Activated CD4-positive, alpha-beta memory T cell treated with anti-CD3 and anti-CD28 coated beads, Interleukin-2, amount 10 ng/mL, durations not matched to agents 7 days and 5 days (primary cell): ENCODE data around the gene LTBP1. TPM values are rescaled to one million over a fixed set of nuclear protein-coding genes. Genes with fewer than 3 reads are reported as not detected.

Source experiments
- CTCF ChIA-PET: fragments of 350-600 bp; sonication (Branson Sonifier 250); formaldehyde crosslinking; loops from one replicate; lab custom pipeline; 2021; ENCODE audit warnings: antibody characterized with exemption, inconsistent platforms; lab: Charles Lee
- POLR2A ChIA-PET: fragments of 350-600 bp; sonication (Branson Sonifier 250); formaldehyde crosslinking; loops from one replicate; lab custom pipeline; 2021; ENCODE audit warnings: antibody characterized with exemption; lab: Charles Lee
- DNase-seq: peaks from one replicate; pipeline ENCODE4 v3.0.0-alpha.2; 2020
- H3K27ac Mint-ChIP-seq: one replicate; pipeline ENCODE4 v1.8.0; 2021; ENCODE audit warnings: mild to moderate bottlenecking, mixed read lengths
- H3K27me3 Mint-ChIP-seq: one replicate; pipeline ENCODE4 v1.8.0; 2021; ENCODE audit warnings: mixed read lengths
- H3K36me3 Mint-ChIP-seq: one replicate; pipeline ENCODE4 v1.8.0; 2021; ENCODE audit warnings: low read depth, mixed read lengths
- H3K4me1 Mint-ChIP-seq: one replicate; pipeline ENCODE4 v1.8.0; 2021; ENCODE audit warnings: mixed read lengths
- H3K4me3 Mint-ChIP-seq: one replicate; pipeline ENCODE4 v1.8.0; 2021; ENCODE audit warnings: mild to moderate bottlenecking, mixed read lengths
- H3K9me3 Mint-ChIP-seq: one replicate; pipeline ENCODE4 v1.8.0; 2021; ENCODE audit warnings: mixed read lengths
- total RNA-seq, 2 experiments: library from RNA; stranded (reverse); gene quantifications; one replicate each; pipeline ENCODE4 v1.2.3, GENCODE V29; 2021

The LTBP1 gene
- total RNA-seq, 2 experiments from 2014 or later = 0.33 to 0.35 TPM

DNA sequence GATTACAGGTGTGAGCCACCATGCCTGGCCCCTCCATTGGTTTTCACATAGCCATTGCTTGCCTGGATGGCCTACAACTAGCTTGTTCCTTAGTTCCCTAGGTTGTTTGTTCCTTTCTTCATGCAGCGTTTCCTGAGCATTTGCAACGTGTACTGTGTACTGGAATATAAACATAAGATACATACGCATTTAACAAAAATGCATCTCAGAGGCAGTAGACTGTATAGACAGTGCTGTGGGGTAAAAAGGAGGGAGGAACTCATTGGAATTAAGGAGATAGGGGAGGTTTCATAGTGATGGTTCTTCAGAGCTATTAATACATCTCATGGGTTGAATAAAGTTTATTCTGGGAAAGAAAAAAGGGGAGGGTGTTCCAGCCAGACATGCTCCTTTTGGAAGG, 269.2 kb downstream of the LTBP1 start:
- no peaks in the 10 kb centered on the region for H3K9me3 Mint-ChIP-seq
- H3K4me3 Mint-ChIP-seq = no peak overlapping the region
- no peak overlapping the region for H3K27ac Mint-ChIP-seq
- H3K27me3 Mint-ChIP-seq = peaks cover 18% of the 10 kb centered on the region
- H3K36me3 Mint-ChIP-seq = no peaks in the 10 kb centered on the region
- ChIA-PET CTCF (no interaction called here), POLR2A (no interaction called here)
- peaks cover 7% of the 10 kb centered on the region for H3K4me1 Mint-ChIP-seq
- no peak for DNase-seq

DNA sequence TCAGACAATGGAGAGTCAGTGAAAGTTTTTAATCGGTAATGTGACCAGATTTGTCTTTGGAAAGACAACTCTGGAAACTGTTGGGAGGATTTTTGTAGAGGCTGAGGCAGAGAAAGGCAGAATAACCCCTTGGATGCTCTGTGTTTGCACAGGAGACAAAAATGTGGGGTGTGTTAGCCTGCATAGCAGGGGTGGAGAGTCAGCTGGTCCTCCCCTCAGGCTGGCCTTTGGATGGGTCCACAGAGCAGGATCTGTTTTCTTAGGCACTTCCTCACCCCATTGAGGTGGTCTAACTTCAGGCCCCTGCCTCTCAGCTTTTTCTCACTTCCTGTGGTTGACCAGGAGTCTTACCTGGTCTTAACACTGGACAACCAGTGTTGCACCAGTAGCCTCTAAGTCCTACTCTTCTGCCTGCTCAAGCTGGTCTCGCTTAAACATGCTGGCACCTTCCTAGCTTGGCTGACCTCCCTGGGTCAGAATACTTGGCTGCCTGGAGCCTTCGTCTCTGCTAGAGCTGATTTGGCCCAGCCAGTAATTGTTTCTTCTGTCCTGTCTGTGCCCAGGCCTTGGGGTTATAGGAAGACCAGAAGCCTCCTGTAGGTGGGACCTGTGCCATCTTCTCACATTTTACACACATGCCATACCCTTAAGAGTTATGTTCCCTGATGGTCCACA, 269.9 kb downstream of the LTBP1 start:
- no peaks in the 10 kb centered on the region for H3K36me3 Mint-ChIP-seq
- DNase-seq = no peak
- ChIA-PET CTCF (no interaction called here), POLR2A (no interaction called here)
- H3K27me3 Mint-ChIP-seq = peaks cover 20% of the 10 kb centered on the region
- no peak overlapping the region for H3K27ac Mint-ChIP-seq
- H3K9me3 Mint-ChIP-seq = no peaks in the 10 kb centered on the region
- peaks cover 7% of the 10 kb centered on the region for H3K4me1 Mint-ChIP-seq
- H3K4me3 Mint-ChIP-seq = no peak overlapping the region

DNA sequence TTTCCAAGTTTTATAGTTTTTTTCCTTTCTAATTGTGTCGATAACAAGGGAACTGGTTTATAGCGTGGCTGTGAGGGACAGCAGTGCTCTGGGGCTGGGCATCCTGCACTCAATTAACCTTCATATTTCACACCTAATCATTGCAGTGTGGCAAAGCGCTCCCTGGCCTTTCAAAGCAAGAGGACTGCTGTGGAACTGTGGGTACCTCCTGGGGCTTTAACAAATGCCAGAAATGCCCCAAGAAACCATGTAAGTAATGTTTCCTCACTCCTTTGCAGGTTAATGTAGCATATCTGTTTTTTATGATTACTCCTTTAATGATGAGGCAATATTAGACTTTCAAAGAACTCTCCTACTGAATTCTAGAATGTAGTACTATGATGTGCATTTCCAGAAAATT, 270.7 kb downstream of the LTBP1 start:
- no peak overlapping the region for H3K27ac Mint-ChIP-seq
- H3K4me1 Mint-ChIP-seq = peaks cover 7% of the 10 kb centered on the region
- no peak for DNase-seq
- ChIA-PET CTCF (no interaction called here), POLR2A (no interaction called here)
- H3K9me3 Mint-ChIP-seq = no peaks in the 10 kb centered on the region
- peaks cover 18% of the 10 kb centered on the region for H3K27me3 Mint-ChIP-seq
- H3K36me3 Mint-ChIP-seq = no peaks in the 10 kb centered on the region
- no peak overlapping the region for H3K4me3 Mint-ChIP-seq

DNA sequence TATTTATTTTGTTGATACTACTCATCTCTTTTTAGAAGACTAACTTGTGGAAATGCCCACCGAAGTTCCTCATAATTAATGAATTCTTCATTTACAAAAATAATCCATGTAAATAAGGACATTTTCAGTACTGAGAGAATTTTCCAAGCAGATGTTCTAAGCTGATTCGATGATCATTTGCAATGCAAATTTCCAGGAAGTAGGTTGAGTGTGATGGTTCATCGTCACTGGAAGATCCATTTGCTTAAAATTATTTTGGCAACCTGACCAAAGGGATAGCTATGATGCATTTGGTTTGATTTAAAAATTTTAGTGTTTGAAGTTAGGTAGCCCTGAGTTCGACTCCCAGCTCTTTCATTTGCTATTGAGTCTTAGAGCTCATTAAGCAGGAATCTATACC, 272.4 kb downstream of the LTBP1 start:
- Mint-ChIP-seq H3K4me3 (no peak overlapping the region), H3K9me3 (no peaks in the 10 kb centered on the region), H3K4me1 (peaks cover 7% of the 10 kb centered on the region), H3K36me3 (no peaks in the 10 kb centered on the region), H3K27ac (no peak overlapping the region), H3K27me3 (peaks cover 24% of the 10 kb centered on the region)
- DNase-seq = no peak
- ChIA-PET POLR2A (no interaction called here), CTCF (no interaction called here)

DNA sequence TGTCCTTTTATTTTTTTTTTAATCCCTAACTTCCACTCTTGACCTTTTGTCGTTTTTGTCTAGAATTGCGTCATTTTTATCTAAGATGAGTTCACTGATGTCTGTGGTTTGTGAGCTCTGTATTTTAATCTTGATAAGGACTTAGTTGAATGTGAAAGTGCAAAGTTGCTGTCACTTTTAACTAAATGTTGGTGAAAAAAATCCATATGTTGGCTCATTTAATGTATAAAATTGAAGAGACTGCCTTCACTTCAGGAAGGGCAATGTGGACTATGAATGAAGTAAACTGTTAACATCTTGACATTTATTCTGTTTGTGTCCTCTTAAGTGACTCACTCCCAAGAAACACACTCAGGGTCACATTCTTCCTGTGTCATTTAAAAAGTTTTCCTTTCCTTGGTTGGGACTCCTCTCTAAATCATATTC, 273.1 kb downstream of the LTBP1 start:
- Mint-ChIP-seq H3K27me3 (peaks cover 20% of the 10 kb centered on the region), H3K4me1 (peaks cover 7% of the 10 kb centered on the region), H3K9me3 (no peaks in the 10 kb centered on the region), H3K36me3 (no peaks in the 10 kb centered on the region), H3K27ac (no peak overlapping the region), H3K4me3 (no peak overlapping the region)
- DNase-seq = no peak
- CTCF ChIA-PET = no interaction called here
- POLR2A ChIA-PET = no interaction called here

DNA sequence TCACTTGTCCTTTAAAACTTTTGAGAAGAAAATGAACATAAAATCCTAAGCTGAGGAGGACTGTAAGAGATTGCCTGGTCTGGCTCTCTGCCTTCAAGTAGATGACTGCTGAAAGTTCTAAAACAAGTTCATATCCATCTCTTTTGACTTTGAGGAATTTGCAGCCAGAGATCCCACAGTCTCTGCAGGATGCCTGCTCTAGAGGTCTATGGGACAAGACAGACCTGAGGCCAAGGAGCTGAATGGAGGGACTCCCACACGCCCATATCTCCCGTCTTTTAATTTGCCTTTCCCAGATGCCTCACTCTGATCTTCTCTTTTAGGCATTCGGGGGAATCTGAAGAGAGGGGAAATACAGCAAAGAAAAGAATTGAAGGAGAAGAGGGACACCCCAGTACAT, 273.8 kb downstream of the LTBP1 start:
- H3K27ac Mint-ChIP-seq = no peak overlapping the region
- H3K4me3 Mint-ChIP-seq = no peak overlapping the region
- ChIA-PET CTCF (no interaction called here), POLR2A (no interaction called here)
- DNase-seq = no peak
- no peaks in the 10 kb centered on the region for H3K36me3 Mint-ChIP-seq
- H3K4me1 Mint-ChIP-seq = peaks cover 7% of the 10 kb centered on the region
- H3K9me3 Mint-ChIP-seq = no peaks in the 10 kb centered on the region
- peaks cover 20% of the 10 kb centered on the region for H3K27me3 Mint-ChIP-seq

DNA sequence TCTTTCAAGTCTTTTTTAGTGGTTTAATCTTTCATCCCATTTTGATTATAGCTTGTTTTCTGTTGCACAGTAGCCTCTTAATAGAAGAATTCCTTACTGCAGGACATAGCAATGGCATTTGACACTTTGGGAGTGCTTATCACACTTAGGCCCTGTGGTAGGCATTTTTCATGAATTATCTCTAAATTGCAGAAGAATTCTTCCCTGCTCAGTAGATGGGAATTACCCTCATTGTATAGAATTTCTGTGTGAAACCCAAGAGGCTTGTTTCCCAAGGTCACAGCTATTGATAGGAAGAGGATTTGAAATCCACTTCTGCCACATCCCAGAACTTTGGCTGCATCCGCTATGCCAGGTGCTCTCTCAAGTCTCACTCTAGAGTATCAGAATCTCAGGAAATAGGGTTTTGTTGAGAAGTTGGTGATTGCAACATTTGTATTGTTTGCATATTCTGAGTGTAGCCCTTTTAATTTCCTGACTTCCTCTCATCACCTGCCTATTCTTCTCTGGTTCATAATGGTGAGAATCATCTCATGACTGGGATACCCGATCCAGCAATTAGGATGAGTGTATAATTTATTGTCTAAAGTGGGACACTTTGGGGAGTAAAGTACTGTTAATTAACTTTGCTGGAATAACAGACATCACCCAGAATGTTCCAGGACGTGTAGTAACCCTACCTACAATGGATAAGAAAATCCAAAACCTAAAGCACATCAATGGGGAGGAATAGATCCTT, 274.5 kb downstream of the LTBP1 start:
- ChIA-PET CTCF (no interaction called here), POLR2A (no interaction called here)
- peaks cover 7% of the 10 kb centered on the region for H3K4me1 Mint-ChIP-seq
- H3K36me3 Mint-ChIP-seq = no peaks in the 10 kb centered on the region
- no peak overlapping the region for H3K27ac Mint-ChIP-seq
- DNase-seq = no peak
- H3K27me3 Mint-ChIP-seq = peaks cover 20% of the 10 kb centered on the region
- no peak overlapping the region for H3K4me3 Mint-ChIP-seq
- no peaks in the 10 kb centered on the region for H3K9me3 Mint-ChIP-seq

DNA sequence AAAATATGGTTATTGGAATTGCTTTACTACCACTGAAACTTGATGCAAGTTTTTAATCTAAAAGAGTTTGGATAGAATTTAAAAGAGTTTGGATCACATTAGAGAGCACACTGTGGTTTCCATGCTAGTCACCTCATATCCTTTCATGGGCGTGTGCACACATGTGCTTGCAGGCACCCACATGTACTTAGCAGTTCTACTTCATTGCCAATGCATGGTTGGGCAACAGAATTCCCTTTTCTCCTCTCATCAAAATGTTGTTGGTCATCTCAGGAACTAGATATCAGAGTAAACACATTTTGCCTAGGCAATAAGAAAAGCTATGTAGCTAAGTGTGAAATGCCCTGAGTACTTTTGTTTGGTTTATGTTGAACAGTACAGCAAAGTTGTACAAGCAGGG, 275.6 kb downstream of the LTBP1 start:
- POLR2A ChIA-PET = no interaction called here
- Mint-ChIP-seq H3K9me3 (no peaks in the 10 kb centered on the region), H3K4me3 (no peak overlapping the region), H3K27me3 (peaks cover 20% of the 10 kb centered on the region), H3K4me1 (peaks cover 7% of the 10 kb centered on the region), H3K36me3 (no peaks in the 10 kb centered on the region), H3K27ac (no peak overlapping the region)
- CTCF ChIA-PET = no interaction called here
- no peak for DNase-seq

DNA sequence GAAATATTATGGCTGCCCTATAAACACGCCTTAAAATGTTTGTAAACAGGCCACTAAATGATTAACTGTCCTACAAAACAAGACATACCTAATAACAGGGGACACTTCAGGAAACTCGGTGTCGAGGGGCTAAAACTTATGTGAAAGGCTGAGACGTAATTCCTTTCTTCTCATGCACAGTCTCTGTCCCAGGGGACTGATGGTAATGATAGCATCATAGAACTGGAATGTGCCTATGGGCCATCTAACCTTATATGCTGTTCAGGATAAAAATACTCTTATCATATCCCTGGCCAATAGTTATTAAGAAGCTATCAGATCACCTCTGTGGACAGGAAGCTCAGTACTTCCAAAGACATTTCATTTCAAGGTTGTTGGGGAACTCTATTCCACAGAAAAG, 277.1 kb downstream of the LTBP1 start:
- no peak overlapping the region for H3K27ac Mint-ChIP-seq
- POLR2A ChIA-PET = interaction anchor here (0.6 kb wide), 1 partner anchor 28 kb away, joined by 3 read pairs; no protein-coding TSS in a partner anchor
- no peak overlapping the region for H3K4me3 Mint-ChIP-seq
- H3K9me3 Mint-ChIP-seq = no peaks in the 10 kb centered on the region
- peaks cover 7% of the 10 kb centered on the region for H3K4me1 Mint-ChIP-seq
- CTCF ChIA-PET = interaction anchor here (0.6 kb wide), 1 partner anchor 16 kb away, joined by 3 read pairs; no protein-coding TSS in a partner anchor
- no peaks in the 10 kb centered on the region for H3K36me3 Mint-ChIP-seq
- no peak for DNase-seq
- H3K27me3 Mint-ChIP-seq = peaks cover 19% of the 10 kb centered on the region

DNA sequence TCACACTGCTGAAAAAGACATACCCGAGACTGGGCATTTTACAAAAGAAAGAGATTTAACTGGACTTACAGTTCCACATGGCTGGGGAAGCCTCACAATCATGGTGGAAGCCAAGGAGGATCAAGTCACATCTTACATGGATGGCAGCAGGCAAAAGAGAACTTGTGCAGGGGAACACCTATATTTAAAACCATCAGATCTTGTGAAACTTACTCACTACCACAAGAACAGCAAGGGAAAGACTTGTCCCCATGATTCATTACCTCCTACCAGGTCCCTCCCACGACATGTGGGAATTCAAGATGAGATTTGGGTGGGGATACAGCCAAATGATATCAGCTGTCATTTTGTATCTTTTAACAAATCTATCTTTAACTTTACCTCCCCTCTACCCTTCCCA, 278.6 kb downstream of the LTBP1 start:
- H3K4me1 Mint-ChIP-seq = no peaks in the 10 kb centered on the region
- H3K36me3 Mint-ChIP-seq = no peaks in the 10 kb centered on the region
- peaks cover 11% of the 10 kb centered on the region for H3K27me3 Mint-ChIP-seq

DNA sequence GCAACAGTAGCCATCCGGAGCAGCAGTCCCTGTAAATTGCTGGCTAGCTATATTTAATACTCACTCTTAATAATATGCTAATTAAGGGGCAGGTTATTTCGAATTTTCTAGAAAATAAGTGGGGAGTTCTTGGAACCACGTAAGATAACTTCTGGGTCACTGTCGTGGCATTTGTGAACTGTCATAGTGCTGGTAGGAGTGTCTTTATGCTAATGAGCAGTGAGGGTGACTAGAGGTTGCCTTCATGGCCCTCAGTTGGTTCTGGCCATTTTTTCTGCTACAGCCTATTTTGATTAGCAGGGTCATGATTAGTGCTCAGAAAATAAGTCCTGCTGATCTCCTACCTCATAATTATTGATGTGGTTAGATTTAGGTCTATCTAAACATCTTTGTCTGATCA, 279.8 kb downstream of the LTBP1 start:
- POLR2A ChIA-PET = no interaction called here
- DNase-seq = no peak
- Mint-ChIP-seq H3K27ac (no peak overlapping the region), H3K27me3 (peaks cover 9% of the 10 kb centered on the region), H3K9me3 (no peaks in the 10 kb centered on the region), H3K4me3 (no peak overlapping the region), H3K4me1 (no peaks in the 10 kb centered on the region), H3K36me3 (no peaks in the 10 kb centered on the region)
- CTCF ChIA-PET = no interaction called here

More for the DNA sequence above, 278.6 kb downstream of the LTBP1 start:
- Mint-ChIP-seq H3K9me3 (no peaks in the 10 kb centered on the region), H3K27ac (no peak overlapping the region), H3K4me3 (no peak overlapping the region)
- ChIA-PET POLR2A (no interaction called here), CTCF (no interaction called here)
- no peak for DNase-seq

DNA sequence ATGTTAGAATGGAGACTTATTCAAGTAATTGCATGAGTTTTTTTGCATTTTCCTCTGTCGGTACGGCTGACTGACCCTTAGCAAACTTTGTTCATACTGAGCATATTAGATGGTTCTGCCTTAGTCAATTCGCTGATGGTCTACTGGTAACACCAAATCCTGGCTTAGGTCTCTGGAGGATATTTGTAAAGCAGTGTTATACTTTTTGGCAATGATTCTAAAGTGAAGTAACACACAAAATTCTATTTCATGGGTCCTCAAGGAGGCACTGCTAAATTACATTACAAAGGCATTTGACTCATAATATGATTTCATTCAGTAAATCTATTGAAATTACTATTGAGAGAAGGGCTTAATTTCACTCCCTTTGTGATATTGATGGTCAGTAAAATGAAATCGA, 282.9 kb downstream of the LTBP1 start:
- ChIA-PET CTCF (no interaction called here), POLR2A (no interaction called here)
- H3K36me3 Mint-ChIP-seq = no peaks in the 10 kb centered on the region

DNA sequence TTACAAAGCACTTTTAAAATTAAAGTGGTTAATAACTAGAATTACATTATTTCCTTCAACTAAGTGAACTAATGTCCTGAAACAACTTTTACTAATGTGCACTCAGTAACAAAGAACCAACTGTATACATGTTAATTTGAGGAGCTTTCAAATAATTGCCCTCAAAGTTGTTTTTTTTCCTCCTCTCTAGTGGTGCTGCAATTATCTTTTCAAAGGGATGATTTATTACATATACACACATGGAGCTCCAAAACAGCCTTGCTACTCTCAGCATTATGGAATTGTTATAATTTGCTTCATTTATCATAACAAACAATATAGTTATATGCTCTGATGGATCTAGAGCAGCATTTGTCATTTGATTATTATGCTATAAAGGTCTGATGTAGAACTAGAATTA, 283.4 kb downstream of the LTBP1 start:
- ChIA-PET CTCF (no interaction called here), POLR2A (no interaction called here)
- H3K27me3 Mint-ChIP-seq = peaks cover 12% of the 10 kb centered on the region
- H3K4me3 Mint-ChIP-seq = no peak overlapping the region
- no peaks in the 10 kb centered on the region for H3K9me3 Mint-ChIP-seq
- H3K36me3 Mint-ChIP-seq = no peaks in the 10 kb centered on the region
- DNase-seq = no peak
- H3K27ac Mint-ChIP-seq = no peak overlapping the region
- no peaks in the 10 kb centered on the region for H3K4me1 Mint-ChIP-seq

More for the DNA sequence above, 282.9 kb downstream of the LTBP1 start:
- DNase-seq = no peak
- H3K9me3 Mint-ChIP-seq = no peaks in the 10 kb centered on the region
- no peak overlapping the region for H3K4me3 Mint-ChIP-seq
- no peak overlapping the region for H3K27ac Mint-ChIP-seq
- H3K4me1 Mint-ChIP-seq = no peaks in the 10 kb centered on the region
- peaks cover 11% of the 10 kb centered on the region for H3K27me3 Mint-ChIP-seq

DNA sequence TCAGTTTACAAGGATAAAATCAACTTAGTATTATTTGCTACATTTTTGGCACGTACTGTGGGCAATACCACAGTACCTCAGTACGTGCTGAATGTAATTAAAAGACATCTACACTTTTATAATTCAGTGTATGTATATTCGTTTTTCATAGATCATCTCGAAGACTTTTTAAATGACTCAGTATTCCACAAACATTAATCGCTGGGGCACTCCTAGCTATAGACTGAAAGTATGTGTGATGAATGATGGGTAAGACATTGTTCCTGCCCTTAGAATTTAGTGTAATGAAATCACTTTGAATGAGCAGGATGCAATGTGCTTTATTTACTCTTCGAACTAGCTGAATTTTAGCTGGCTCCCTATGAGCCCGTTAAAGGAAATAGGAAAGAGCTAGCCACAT, 284.1 kb downstream of the LTBP1 start:
- H3K27ac Mint-ChIP-seq = no peak overlapping the region

More for the DNA sequence above, 284.1 kb downstream of the LTBP1 start:
- no peak for DNase-seq
- Mint-ChIP-seq H3K4me1 (no peaks in the 10 kb centered on the region), H3K4me3 (no peak overlapping the region), H3K36me3 (no peaks in the 10 kb centered on the region), H3K9me3 (no peaks in the 10 kb centered on the region), H3K27me3 (peaks cover 15% of the 10 kb centered on the region)
- ChIA-PET CTCF (no interaction called here), POLR2A (no interaction called here)
